ENCODE results near the gene EMID1. TPM values are rescaled to one million over a fixed set of nuclear protein-coding genes. Genes with fewer than 3 reads are reported as not detected.

EMID1 gene
- total RNA-seq, 4 donors from 2014 or later, result 0.18 to 1.5 (median 0.50) TPM; not detected in 1

DNA sequence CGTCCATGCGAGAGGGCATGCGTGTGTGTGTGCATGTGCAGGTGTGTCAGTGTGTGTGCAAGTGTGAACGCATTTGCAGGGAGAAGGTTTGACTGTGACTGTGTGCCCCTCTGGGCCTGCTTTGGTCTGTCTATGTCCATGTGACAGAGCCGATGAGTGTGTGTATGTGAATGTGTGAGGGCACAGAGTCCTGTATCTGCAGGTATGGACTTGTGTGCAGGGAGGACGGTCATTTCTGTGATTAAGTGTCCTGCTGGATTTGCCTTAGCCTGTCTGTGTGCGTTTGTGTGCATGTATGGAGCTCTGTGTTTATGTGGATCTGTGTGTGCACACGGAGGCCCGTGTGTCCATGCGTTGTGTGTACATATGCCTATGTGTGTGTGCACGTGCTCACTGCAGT lies 5.4 kb downstream of the EMID1 start:
- Histone ChIP-seq H3K9me3 (no peaks in the 10 kb centered on the region), H3K27ac (no peak overlapping the region), H3K36me3 (no peaks in the 10 kb centered on the region), H3K4me1 (peaks cover 3 to 23% (median 6%) of the 10 kb centered on the region in 3 donors), H3K4me3 (no peak overlapping the region), H3K27me3 (peaks cover 0 to 14% (median 0%) of the 10 kb centered on the region in 4 donors)
- intact Hi-C loops (cut with DNase I), result no loop called here
- WGBS, 2 donors, result 73 to 74% methylated on average over 5 to 10 of the region's 11 CpGs
- DNase-seq, result no peak
- no peak for TF ChIP-seq POLR2A (IDR thresholded peaks at IDR 0.05)
- TF ChIP-seq, protein P1, sequence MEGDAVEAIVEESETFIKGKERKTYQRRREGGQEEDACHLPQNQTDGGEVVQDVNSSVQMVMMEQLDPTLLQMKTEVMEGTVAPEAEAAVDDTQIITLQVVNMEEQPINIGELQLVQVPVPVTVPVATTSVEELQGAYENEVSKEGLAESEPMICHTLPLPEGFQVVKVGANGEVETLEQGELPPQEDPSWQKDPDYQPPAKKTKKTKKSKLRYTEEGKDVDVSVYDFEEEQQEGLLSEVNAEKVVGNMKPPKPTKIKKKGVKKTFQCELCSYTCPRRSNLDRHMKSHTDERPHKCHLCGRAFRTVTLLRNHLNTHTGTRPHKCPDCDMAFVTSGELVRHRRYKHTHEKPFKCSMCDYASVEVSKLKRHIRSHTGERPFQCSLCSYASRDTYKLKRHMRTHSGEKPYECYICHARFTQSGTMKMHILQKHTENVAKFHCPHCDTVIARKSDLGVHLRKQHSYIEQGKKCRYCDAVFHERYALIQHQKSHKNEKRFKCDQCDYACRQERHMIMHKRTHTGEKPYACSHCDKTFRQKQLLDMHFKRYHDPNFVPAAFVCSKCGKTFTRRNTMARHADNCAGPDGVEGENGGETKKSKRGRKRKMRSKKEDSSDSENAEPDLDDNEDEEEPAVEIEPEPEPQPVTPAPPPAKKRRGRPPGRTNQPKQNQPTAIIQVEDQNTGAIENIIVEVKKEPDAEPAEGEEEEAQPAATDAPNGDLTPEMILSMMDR (IDR thresholded peaks at IDR 0.05), result no peak

DNA sequence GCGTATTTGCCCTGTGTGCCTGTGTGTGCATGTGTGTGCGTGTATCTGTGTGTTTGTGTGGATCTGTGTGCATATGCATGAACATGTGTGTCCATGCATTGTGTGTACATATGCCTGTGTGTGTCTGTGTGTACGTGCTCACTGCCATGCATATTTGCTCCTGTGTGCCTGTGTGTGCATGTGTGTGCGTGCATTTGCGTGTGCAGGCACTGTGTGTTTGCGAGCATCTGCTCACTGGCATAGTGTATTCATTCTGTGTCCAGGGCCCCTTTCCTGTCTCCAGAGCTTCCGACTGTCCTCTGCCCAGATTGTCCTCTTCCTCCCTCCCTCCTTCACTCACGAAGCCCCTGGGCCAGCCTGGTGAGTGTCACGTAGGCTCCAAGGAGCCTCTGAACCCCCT lies 5.8 kb downstream of the EMID1 start:
- DNase-seq, result no peak
- no peaks in the 10 kb centered on the region for H3K9me3 ChIP-seq
- 87 to 93% methylated on average over 8 to 9 of the region's 9 CpGs for WGBS, 2 donors
- no peak overlapping the region for H3K4me3 ChIP-seq
- TF ChIP-seq, protein P1 (IDR thresholded peaks at IDR 0.05), result no peak
- TF ChIP-seq POLR2A (IDR thresholded peaks at IDR 0.05), result no peak
- intact Hi-C loops (cut with DNase I), result no loop called here
- H3K27ac ChIP-seq, result no peak overlapping the region
- H3K36me3 ChIP-seq, result no peaks in the 10 kb centered on the region
- peaks cover 0 to 19% (median 2%) of the 10 kb centered on the region in 3 donors for H3K4me1 ChIP-seq
- H3K27me3 ChIP-seq, result peaks cover 0 to 10% (median 0%) of the 10 kb centered on the region in 4 donors

DNA sequence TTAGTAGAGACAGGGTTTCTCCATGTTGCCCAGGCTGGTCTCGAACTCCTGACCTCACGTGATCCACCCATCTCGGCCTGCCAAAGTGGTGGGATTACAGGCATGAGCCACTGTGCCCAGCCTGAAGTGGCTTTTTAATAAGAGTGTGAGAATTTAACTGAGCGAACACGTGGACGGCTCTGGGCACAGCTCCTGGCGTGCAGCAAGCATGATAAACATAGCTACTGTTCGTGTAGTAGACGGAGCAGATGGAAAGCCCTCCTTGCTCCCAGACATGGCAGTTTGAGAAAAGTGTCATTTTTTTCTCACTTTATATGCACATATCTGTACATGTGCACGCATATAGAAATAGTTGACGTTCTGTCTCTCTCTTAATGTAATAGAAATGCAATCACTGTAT lies 7.0 kb downstream of the EMID1 start:
- intact Hi-C loops (cut with DNase I), result no loop called here
- WGBS, 2 donors, result 73 to 80% methylated on average over 5 to 7 of the region's 11 CpGs
- Histone ChIP-seq H3K27me3 (peaks cover 0 to 3% (median 0%) of the 10 kb centered on the region in 4 donors), H3K4me1 (peaks cover 0 to 17% (median 0%) of the 10 kb centered on the region in 3 donors), H3K27ac (no peak overlapping the region), H3K4me3 (no peak overlapping the region), H3K9me3 (no peaks in the 10 kb centered on the region), H3K36me3 (no peaks in the 10 kb centered on the region)
- TF ChIP-seq POLR2A (IDR thresholded peaks at IDR 0.05), result no peak
- TF ChIP-seq, protein P1 (IDR thresholded peaks at IDR 0.05), result no peak
- no peak for DNase-seq

DNA sequence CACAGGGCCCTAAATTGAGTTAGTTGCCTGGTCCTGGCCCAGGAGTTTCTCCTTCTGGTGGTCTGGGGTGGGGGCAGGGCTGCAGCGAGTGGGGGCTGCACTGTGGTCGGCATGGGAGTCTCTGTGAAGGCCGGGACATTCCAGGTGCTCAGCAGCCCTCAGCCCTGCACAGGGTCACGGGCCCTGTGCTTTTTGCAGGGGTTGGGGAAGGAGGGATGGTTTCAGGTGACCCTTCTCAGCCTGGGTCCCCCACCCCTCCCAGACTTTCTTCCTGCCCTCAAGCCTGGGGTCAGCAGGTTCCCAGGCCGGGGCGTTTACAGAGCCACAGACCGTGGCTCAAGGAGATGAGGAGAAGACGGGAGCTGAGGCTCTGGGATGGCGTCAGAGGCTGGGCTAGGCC lies 7.8 kb downstream of the EMID1 start:
- intact Hi-C loops (cut with DNase I), result no loop called here
- 87 to 88% methylated on average over 3 to 6 of the region's 9 CpGs for WGBS, 2 donors
- H3K9me3 ChIP-seq, result no peaks in the 10 kb centered on the region
- no peak for DNase-seq
- peaks cover 0 to 16% (median 0%) of the 10 kb centered on the region in 3 donors for H3K4me1 ChIP-seq
- peaks cover 0 to 3% (median 0%) of the 10 kb centered on the region in 4 donors for H3K27me3 ChIP-seq
- no peak for TF ChIP-seq POLR2A (IDR thresholded peaks at IDR 0.05)
- TF ChIP-seq, protein P1 (IDR thresholded peaks at IDR 0.05), result no peak
- H3K4me3 ChIP-seq, result no peak overlapping the region
- H3K27ac ChIP-seq, result no peak overlapping the region
- H3K36me3 ChIP-seq, result no peaks in the 10 kb centered on the region

DNA sequence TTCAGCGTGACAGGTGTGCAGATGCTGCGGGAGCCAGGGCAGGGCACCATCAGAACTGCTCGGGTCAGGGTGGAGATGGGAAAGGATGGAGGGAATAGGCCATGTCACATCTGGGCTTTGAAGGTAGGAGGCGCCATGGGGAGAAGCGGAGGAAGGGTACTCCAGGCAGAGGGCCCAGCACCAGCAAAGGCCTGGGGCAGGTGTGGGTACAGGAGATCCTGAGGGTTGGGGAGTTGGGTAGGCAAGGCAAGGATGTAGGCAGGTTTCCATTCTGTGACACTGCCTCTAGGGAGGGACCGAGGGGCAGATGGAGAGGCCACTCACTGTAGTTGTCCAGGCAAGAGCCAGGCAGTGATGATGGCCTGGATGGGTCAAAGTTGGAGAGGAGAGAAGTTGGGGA lies 8.5 kb downstream of the EMID1 start:
- TF ChIP-seq POLR2A (IDR thresholded peaks at IDR 0.05), result no peak
- TF ChIP-seq, protein P1 (IDR thresholded peaks at IDR 0.05), result no peak
- no peak for DNase-seq
- Histone ChIP-seq H3K27ac (no peak overlapping the region), H3K9me3 (no peaks in the 10 kb centered on the region), H3K4me1 (peaks cover 0 to 9% (median 0%) of the 10 kb centered on the region in 3 donors), H3K36me3 (no peaks in the 10 kb centered on the region), H3K27me3 (no peaks in the 10 kb centered on the region), H3K4me3 (no peak overlapping the region)
- intact Hi-C loops (cut with DNase I), result no loop called here
- 89 to 93% methylated on average over 5 to 6 of the region's 6 CpGs for WGBS, 2 donors
